Suppressor macrophage treated with lipopolysaccharide for 1 hour (primary cell): ENCODE results near the gene OR52K2.
"Not testable (repeated sequence)": the region's sequence is repeated elsewhere in the genome, so short reads cannot be mapped to it uniquely, and the experiment has no call there.

Experiments
- DNase-seq, 3 donors: peaks; one replicate each; pipeline ENCODE4 v3.0.0-alpha.2; 2020 to 2022

Gene OR52K2

GRCh38 chr11:4481240-4481582, 32.1 kb downstream of the OR52K2 start:
- no peak for DNase-seq

GRCh38 chr11:4482445-4482844, 33.4 kb downstream of the OR52K2 start, which contains the start of gene OR52K1:
OR52K1 (plus strand) TSS chr11:4482646; CDS start chr11:4488901, 6,255 bp downstream.
- peak; percentile 75 to 80 (median 75) for DNase-seq

- DNase-seq, result no peak
These were observed 35.2 kb downstream of the OR52K2 start for GRCh38 chr11:4484310-4484709.

GRCh38 chr11:4491405-4491804, 42.3 kb downstream of the OR52K2 start:
- not testable (repeated sequence) for DNase-seq

- peak in 1 of 3 donors; percentile 35 for DNase-seq
These were observed 42.9 kb downstream of the OR52K2 start for GRCh38 chr11:4491878-4492606.

- DNase-seq, result no peak
These were observed 44.4 kb downstream of the OR52K2 start for GRCh38 chr11:4493480-4493818.

GRCh38 chr11:4495487-4495886, 46.4 kb downstream of the OR52K2 start:
- DNase-seq, result peak; percentile 28 to 65 (median 51)

- DNase-seq, result no peak
These were observed 46.9 kb downstream of the OR52K2 start for GRCh38 chr11:4495986-4496385.

GRCh38 chr11:4496557-4497248, 47.6 kb downstream of the OR52K2 start:
- no peak for DNase-seq
